GM21390 (cell line): ENCODE results near the gene CHTF18.
"Not testable (repeated sequence)": the region's sequence is repeated elsewhere in the genome, so short reads cannot be mapped to it uniquely, and the experiment has no call there.

Experiments used
- ATAC-seq: cut with Tn5 transposase; IDR thresholded peaks from one replicate; pipeline ENCODE4 v1.9.1; 2021; ENCODE audit not compliant: unreplicated experiment

CHTF18 gene

GRCh38 chr16:804193-805048 is 16.0 kb downstream of the CHTF18 start:
- no peak for ATAC-seq

GRCh38 chr16:805474-805873 is 17.1 kb downstream of the CHTF18 start:
- ATAC-seq, result no peak

- peak; percentile 91 for ATAC-seq
Measured at GRCh38 chr16:807347-808084, 19.1 kb downstream of the CHTF18 start.

- ATAC-seq, result no peak
Measured at GRCh38 chr16:808085-808386, 19.6 kb downstream of the CHTF18 start.

- no peak for ATAC-seq
Measured at GRCh38 chr16:813204-813915, 24.9 kb downstream of the CHTF18 start.

- no peak for ATAC-seq
Measured at GRCh38 chr16:813916-814412, 25.5 kb downstream of the CHTF18 start.

- no peak for ATAC-seq
Measured at GRCh38 chr16:814974-815373, 26.6 kb downstream of the CHTF18 start.

GRCh38 chr16:815861-816260 is 27.4 kb downstream of the CHTF18 start:
- ATAC-seq, result no peak

GRCh38 chr16:817001-817906 is 28.8 kb downstream of the CHTF18 start:
- ATAC-seq, result no peak

- no peak for ATAC-seq
Measured at GRCh38 chr16:818132-818531, 29.7 kb downstream of the CHTF18 start.

- no peak for ATAC-seq
Measured at GRCh38 chr16:818592-818991, 30.2 kb downstream of the CHTF18 start.

- ATAC-seq, result no peak
Measured at GRCh38 chr16:819336-820043, 31.1 kb downstream of the CHTF18 start.

GRCh38 chr16:820044-820408 is 31.6 kb downstream of the CHTF18 start:
- ATAC-seq, result not testable (repeated sequence)

- ATAC-seq, result no peak
Measured at GRCh38 chr16:820748-821147, 32.3 kb downstream of the CHTF18 start.

GRCh38 chr16:821751-822150 is 33.3 kb downstream of the CHTF18 start:
- ATAC-seq, result no peak

- no peak for ATAC-seq
Measured at GRCh38 chr16:822174-822908, 33.9 kb downstream of the CHTF18 start.

GRCh38 chr16:822909-823297 is 34.5 kb downstream of the CHTF18 start:
- no peak for ATAC-seq

- ATAC-seq, result no peak
Measured at GRCh38 chr16:824194-824593, 35.8 kb downstream of the CHTF18 start.

GRCh38 chr16:824601-825000 is 36.2 kb downstream of the CHTF18 start:
- ATAC-seq, result no peak
